Lower lobe of right lung (tissue), 2 donors: ENCODE data around the gene GALT. TPM values are rescaled to one million over a fixed set of nuclear protein-coding genes. Genes with fewer than 3 reads are reported as not detected.
A peak's percentile ranks its signal among the peaks of the same experiment; 100 is the strongest.

ENCODE experiments used
- ATAC-seq, 2 donors: fragments of 200-7000 bp; cut with Tn5 transposase; one replicate each; pipeline ENCODE4 v1.9.1; 2020 to 2022; ENCODE audit warnings: mild to moderate bottlenecking in 2 of 2, moderate library complexity in 2 of 2
- DNase-seq: peaks from one replicate; pipeline ENCODE4 v3.0.0-alpha.2; 2020
- H3K27ac ChIP-seq: fragments of 200-600 bp; one replicate; pipeline ENCODE4 v1.8.0; 2022
- H3K27me3 ChIP-seq: fragments of 200-600 bp; one replicate; pipeline ENCODE4 v1.8.0; 2022; ENCODE audit warnings: low read depth
- H3K36me3 ChIP-seq: fragments of 200-600 bp; one replicate; pipeline ENCODE4 v1.8.0; 2022; ENCODE audit warnings: mild to moderate bottlenecking
- H3K4me1 ChIP-seq: fragments of 200-600 bp; one replicate; pipeline ENCODE4 v1.8.0; 2022
- H3K4me3 ChIP-seq: fragments of 200-600 bp; one replicate; pipeline ENCODE4 v1.8.0; 2022; ENCODE audit warnings: mild to moderate bottlenecking
- H3K9me3 ChIP-seq: fragments of 200-600 bp; one replicate; pipeline ENCODE4 v1.8.0; 2022
- CTCF ChIP-seq: fragments of 200-600 bp; IDR thresholded peaks from one replicate; pipeline ENCODE4 v1.8.0; 2022; ENCODE audit warnings: antibody characterized with exemption, mild to moderate bottlenecking
- intact Hi-C: fragments of 100-400 bp; cut with DNase I; formaldehyde crosslinking; loops from one replicate; pipeline ENCODE4 v1.11.0; 2022
- long read RNA-seq: library from polyadenylated mRNA; unstranded; transcript quantifications from one replicate; pipeline ENCODE4 v2.0.0, GENCODE V29; 2021
- total RNA-seq: library from RNA; stranded (reverse); fragmentation: NEBNext Ultra II Directional; extraction: Animal tissue kit (Norgen Biotek cat#: 25700); gene quantifications from one replicate; pipeline ENCODE4 v1.2.1, GENCODE V29; 2021
- donor health status: DM: no; HTN: yes; CAD: no; lungs with severe emphysema.

The GALT gene
- total RNA-seq: 51.3 TPM
- long read RNA-seq, transcript GALT-201 (11 exons, 1,768 nt): major isoform, 21 of 58 reads
- long read RNA-seq, partial matches to known transcripts: 8 of 58 reads
- long read RNA-seq, other reads (novel, unspliced or antisense): 25 of 58 reads

GRCh38 chr9:34646211-34647083 lies at the start of gene GALT:
TSS of gene GALT (plus strand) at chr9:34646675. CDS start at chr9:34646705, 30 bp downstream.
- Histone ChIP-seq H3K4me1 (peaks cover 25% of the 10 kb centered on the region), H3K4me3 (peak within 1 kb of the TSS; percentile 92), H3K9me3 (no peaks in the 10 kb centered on the region), H3K36me3 (peaks cover 29% of the 10 kb centered on the region), H3K27me3 (no peaks in the 10 kb centered on the region), H3K27ac (peak within 1 kb of the TSS; percentile 91)
- ATAC-seq (peak; percentile 96 to 97), DNase-seq (peak; percentile 97)
- intact Hi-C loops: no loop called here
- peak; percentile 52 for TF ChIP-seq CTCF

- intact Hi-C loops: no loop called here
- no peaks in the 10 kb centered on the region for H3K9me3 ChIP-seq
- DNase-seq: no peak
- no peaks in the 10 kb centered on the region for H3K36me3 ChIP-seq
- H3K27me3 ChIP-seq: peaks cover 1% of the 10 kb centered on the region
- no peaks in the 10 kb centered on the region for H3K4me1 ChIP-seq
- no peak overlapping the region for H3K4me3 ChIP-seq
- H3K27ac ChIP-seq: no peak overlapping the region
- TF ChIP-seq CTCF: no peak
- ATAC-seq: no peak
These were observed 46.9 kb upstream of the GALT start for GRCh38 chr9:34599546-34599945.

- Histone ChIP-seq H3K27ac (no peak overlapping the region), H3K4me1 (no peaks in the 10 kb centered on the region), H3K27me3 (no peaks in the 10 kb centered on the region), H3K36me3 (no peaks in the 10 kb centered on the region), H3K4me3 (no peak overlapping the region), H3K9me3 (no peaks in the 10 kb centered on the region)
- intact Hi-C loops: loop anchor here (10.0 kb wide), 1 partner anchor 56 kb away; no protein-coding TSS in a partner anchor
- ATAC-seq (no peak), DNase-seq (no peak)
- no peak for TF ChIP-seq CTCF
These were observed 45.6 kb upstream of the GALT start for GRCh38 chr9:34600908-34601307.

GRCh38 chr9:34601937-34602573 lies 44.4 kb upstream of the GALT start:
- H3K27me3 ChIP-seq: no peaks in the 10 kb centered on the region
- H3K4me3 ChIP-seq: no peak overlapping the region
- H3K4me1 ChIP-seq: no peaks in the 10 kb centered on the region
- no peak overlapping the region for H3K27ac ChIP-seq
- DNase-seq: no peak
- H3K9me3 ChIP-seq: no peaks in the 10 kb centered on the region
- intact Hi-C loops: loop anchor here (10.0 kb wide), 1 partner anchor 57 kb away; no protein-coding TSS in a partner anchor
- ATAC-seq: no peak
- no peaks in the 10 kb centered on the region for H3K36me3 ChIP-seq
- TF ChIP-seq CTCF: no peak

GRCh38 chr9:34603610-34604231 lies 42.8 kb upstream of the GALT start:
- intact Hi-C loops: loop anchor here (10.0 kb wide), 1 partner anchor 59 kb away; no protein-coding TSS in a partner anchor
- H3K9me3 ChIP-seq: no peaks in the 10 kb centered on the region
- no peaks in the 10 kb centered on the region for H3K4me1 ChIP-seq
- ATAC-seq: peak; percentile 89 to 92
- peak; percentile 94 for TF ChIP-seq CTCF
- H3K27ac ChIP-seq: no peak overlapping the region
- no peaks in the 10 kb centered on the region for H3K27me3 ChIP-seq
- H3K4me3 ChIP-seq: no peak overlapping the region
- DNase-seq: peak; percentile 81
- no peaks in the 10 kb centered on the region for H3K36me3 ChIP-seq
